ENCODE results near the gene KCNIP1.

- no peak for TF ChIP-seq POLR2A (IDR thresholded peaks at IDR 0.05)
- TF ChIP-seq CTCF (IDR thresholded peaks at IDR 0.05) = no peak
Measured at GRCh38 chr5:170534177-170534576, 30.4 kb downstream of the KCNIP1 start.
